Retinal pigment epithelial cell (primary cell): ENCODE measurements around the gene TGM2.

Experiments used
- DNase-seq: peaks from one replicate; pipeline ENCODE4 v3.0.0-alpha.2; 2010; ENCODE audit warnings: low read depth
- H3K4me3 ChIP-seq: 2 replicates; pipeline ENCODE4 v1.5.1; 2011; ENCODE audit warnings: mild to moderate bottlenecking, low read length, control low read depth, moderate library complexity
- CTCF ChIP-seq: conservative IDR thresholded peaks from 2 replicates; pipeline ENCODE4 v1.5.1; 2011; ENCODE audit warnings: low read depth, low read length, control low read depth, inconsistent platforms

TGM2 gene

GRCh38 chr20:38144598-38144973, 20.5 kb downstream of the TGM2 start:
- DNase-seq: no peak
- H3K4me3 ChIP-seq: no peak overlapping the region
- no peak for TF ChIP-seq CTCF

DNA sequence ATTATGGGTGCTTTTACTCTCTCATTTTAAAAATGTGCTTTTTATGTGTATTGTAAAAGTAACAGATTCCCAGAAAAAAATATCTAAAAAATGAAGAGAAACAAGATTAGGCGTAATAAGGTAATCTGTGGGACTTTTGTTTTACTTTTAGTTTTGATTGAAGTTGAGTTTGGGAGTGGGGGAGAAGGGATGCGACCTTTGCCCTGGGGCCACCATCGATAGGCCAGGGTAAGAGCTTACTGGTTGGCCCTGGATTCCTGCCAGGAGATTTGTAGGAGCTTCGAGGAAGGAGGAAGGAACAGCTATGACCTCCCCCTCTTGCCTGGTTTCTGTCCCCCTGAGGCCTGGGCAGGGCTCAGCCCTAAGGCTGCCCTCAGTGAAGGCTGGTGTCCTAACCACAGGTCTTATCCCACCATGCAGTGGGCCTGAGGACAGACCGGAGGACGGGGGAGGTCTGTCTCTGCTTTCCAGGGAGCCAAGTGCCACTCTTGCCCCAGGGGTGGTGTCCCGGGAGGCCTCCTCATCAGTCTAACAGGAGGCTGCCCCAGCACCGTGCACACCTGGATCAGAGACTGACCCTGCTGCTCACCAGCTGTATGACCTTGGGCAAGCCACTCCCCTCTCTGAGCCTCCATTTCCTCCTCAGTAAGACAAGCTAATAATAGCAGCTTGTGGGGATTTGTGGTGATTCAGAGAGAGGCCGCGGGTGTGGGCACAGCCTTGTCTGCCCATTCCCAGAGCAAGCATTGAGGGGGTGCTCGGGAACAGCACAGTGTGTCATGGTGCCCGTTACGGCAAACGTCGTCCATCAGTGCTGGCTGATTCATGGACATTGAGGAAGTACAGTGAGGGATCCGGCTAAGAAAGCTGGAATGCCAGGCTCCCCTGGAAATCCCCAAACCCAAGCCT, 21.2 kb downstream of the TGM2 start:
- H3K4me3 ChIP-seq: no peak overlapping the region
- DNase-seq: peak; percentile 87
- TF ChIP-seq CTCF: no peak

DNA sequence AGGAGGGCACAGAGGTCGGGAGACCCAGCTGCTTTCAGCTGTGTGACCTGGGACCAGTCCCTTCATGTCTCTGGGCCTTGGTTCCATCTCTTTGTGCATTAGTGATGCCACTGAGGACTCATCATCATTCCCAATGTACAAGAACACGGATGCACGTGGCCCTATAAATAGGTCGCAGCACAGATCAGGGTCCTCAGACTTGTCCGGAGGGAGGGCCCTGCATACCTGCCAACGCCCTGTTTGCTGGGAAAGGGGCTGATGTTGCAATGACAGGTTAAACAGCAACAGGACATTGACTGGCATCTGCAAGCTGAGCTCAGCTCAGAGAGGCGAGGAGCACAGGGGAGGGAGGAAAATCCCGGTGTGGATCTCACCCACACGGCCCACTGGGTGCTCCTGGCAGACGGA, 21.8 kb downstream of the TGM2 start:
- H3K4me3 ChIP-seq: no peak overlapping the region
- no peak for TF ChIP-seq CTCF
- no peak for DNase-seq

- TF ChIP-seq CTCF: no peak
- DNase-seq: no peak
- no peak overlapping the region for H3K4me3 ChIP-seq
These were observed 23.1 kb downstream of the TGM2 start for GRCh38 chr20:38141889-38142494.

GRCh38 chr20:38141204-38141888, 23.7 kb downstream of the TGM2 start:
- no peak overlapping the region for H3K4me3 ChIP-seq
- DNase-seq: no peak
- TF ChIP-seq CTCF: no peak

DNA sequence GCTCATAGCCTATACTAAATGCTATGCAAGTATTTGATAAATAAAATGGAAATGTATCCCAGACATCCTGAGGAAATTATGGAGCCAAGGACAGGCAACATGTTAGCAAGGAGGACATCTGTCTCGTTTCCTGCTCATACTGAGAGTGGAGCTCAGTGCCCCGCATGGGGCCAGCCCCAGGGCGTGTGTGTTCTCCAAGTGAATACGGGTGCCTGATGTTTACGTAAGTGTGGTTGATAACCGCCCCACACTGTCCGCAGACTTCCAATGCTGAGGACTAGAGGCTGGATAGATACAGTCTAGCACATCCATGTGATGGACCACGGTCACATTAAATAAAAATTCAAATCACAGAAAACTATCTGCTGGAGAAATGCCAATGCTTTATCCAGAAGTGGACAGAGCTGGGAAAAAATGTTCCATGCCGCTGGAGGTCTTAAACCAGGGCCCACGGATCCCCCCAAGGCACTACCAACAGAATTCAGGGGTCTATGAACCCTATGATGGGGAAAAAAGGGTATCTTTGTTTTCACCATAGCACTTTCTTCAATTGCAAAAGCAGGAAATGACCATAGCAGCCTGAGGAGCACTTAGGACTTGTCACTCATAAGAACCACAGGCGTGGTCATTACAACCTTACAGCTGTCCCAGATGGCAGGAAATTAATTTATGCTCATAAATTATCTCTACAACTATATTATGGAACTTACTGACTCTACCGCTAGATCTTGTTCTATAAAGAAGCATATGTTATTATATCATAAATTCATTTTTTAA, 24.9 kb downstream of the TGM2 start:
- DNase-seq: no peak
- no peak for TF ChIP-seq CTCF
- H3K4me3 ChIP-seq: no peak overlapping the region
